Measurements from ENCODE around the gene PTPRN2. TPM values are rescaled to one million over a fixed set of nuclear protein-coding genes. Genes with fewer than 3 reads are reported as not detected.
A peak's percentile ranks its signal among the peaks of the same experiment; 100 is the strongest.

PTPRN2 gene
- total RNA-seq, 1 donor from 2014 or later, result 32.2 TPM

- H3K27me3 Mint-ChIP-seq (ENCODE audit: low read depth), result peaks cover 20% of the 10 kb centered on the region
- no peak overlapping the region for H3K27ac Mint-ChIP-seq (ENCODE audit: unreplicated experiment)
- no peak for DNase-seq (ENCODE audit: low read depth, low spot score)
- H3K36me3 Mint-ChIP-seq (ENCODE audit: low read depth), result no peaks in the 10 kb centered on the region
- peaks cover 16% of the 10 kb centered on the region for H3K4me1 Mint-ChIP-seq
- no peaks in the 10 kb centered on the region for H3K9me3 Mint-ChIP-seq
- no peak for TF ChIP-seq CTCF (conservative IDR thresholded peaks at IDR 0.05)
- no peak overlapping the region for H3K4me3 Mint-ChIP-seq
These were observed 848.6 kb downstream of the PTPRN2 start for GRCh38 chr7:157739031-157739430.

GRCh38 chr7:157738066-157738460, 849.6 kb downstream of the PTPRN2 start:
- DNase-seq (ENCODE audit: low read depth, low spot score), result peak; percentile 13
- Mint-ChIP-seq H3K9me3 (no peaks in the 10 kb centered on the region), H3K27me3 (ENCODE audit: low read depth) (peaks cover 27% of the 10 kb centered on the region)

GRCh38 chr7:157737151-157738065, 850.2 kb downstream of the PTPRN2 start:
- Mint-ChIP-seq H3K9me3 (no peaks in the 10 kb centered on the region), H3K27me3 (ENCODE audit: low read depth) (peaks cover 30% of the 10 kb centered on the region), H3K4me3 (no peak overlapping the region), H3K27ac (ENCODE audit: unreplicated experiment) (peak overlapping the region; percentile 64), H3K4me1 (peaks cover 11% of the 10 kb centered on the region), H3K36me3 (ENCODE audit: low read depth) (no peaks in the 10 kb centered on the region)
- no peak for TF ChIP-seq CTCF (conservative IDR thresholded peaks at IDR 0.05)
- no peak for DNase-seq (ENCODE audit: low read depth, low spot score)

More at GRCh38 chr7:157738066-157738460, 849.6 kb downstream of the PTPRN2 start:
- no peak for TF ChIP-seq CTCF (conservative IDR thresholded peaks at IDR 0.05)
- no peak overlapping the region for H3K4me3 Mint-ChIP-seq
- H3K27ac Mint-ChIP-seq (ENCODE audit: unreplicated experiment), result peak overlapping the region; percentile 64
- no peaks in the 10 kb centered on the region for H3K36me3 Mint-ChIP-seq (ENCODE audit: low read depth)
- peaks cover 16% of the 10 kb centered on the region for H3K4me1 Mint-ChIP-seq

GRCh38 chr7:157736341-157736740, 851.3 kb downstream of the PTPRN2 start:
- Mint-ChIP-seq H3K36me3 (ENCODE audit: low read depth) (no peaks in the 10 kb centered on the region), H3K4me1 (peaks cover 11% of the 10 kb centered on the region), H3K27ac (ENCODE audit: unreplicated experiment) (no peak overlapping the region), H3K9me3 (no peaks in the 10 kb centered on the region), H3K27me3 (ENCODE audit: low read depth) (peaks cover 31% of the 10 kb centered on the region), H3K4me3 (no peak overlapping the region)
- DNase-seq (ENCODE audit: low read depth, low spot score), result no peak
- TF ChIP-seq CTCF (conservative IDR thresholded peaks at IDR 0.05), result no peak

GRCh38 chr7:157735826-157736225, 851.8 kb downstream of the PTPRN2 start:
- Mint-ChIP-seq H3K9me3 (no peaks in the 10 kb centered on the region), H3K27ac (ENCODE audit: unreplicated experiment) (no peak overlapping the region), H3K4me3 (no peak overlapping the region), H3K36me3 (ENCODE audit: low read depth) (no peaks in the 10 kb centered on the region), H3K27me3 (ENCODE audit: low read depth) (peaks cover 36% of the 10 kb centered on the region), H3K4me1 (peaks cover 11% of the 10 kb centered on the region)
- TF ChIP-seq CTCF (conservative IDR thresholded peaks at IDR 0.05), result no peak
- no peak for DNase-seq (ENCODE audit: low read depth, low spot score)
